HG03378 (cell line): ENCODE results near the gene SLC20A1.
"Not testable (repeated sequence)": the region's sequence is repeated elsewhere in the genome, so short reads cannot be mapped to it uniquely, and the experiment has no call there.

Experiments
- ATAC-seq: cut with Tn5 transposase; IDR thresholded peaks from one replicate; pipeline ENCODE4 v1.9.1; 2021; ENCODE audit warnings: mild to moderate bottlenecking, moderate library complexity; ENCODE audit not compliant: unreplicated experiment

SLC20A1 gene

GRCh38 chr2:112706947-112707346 lies 61.2 kb downstream of the SLC20A1 start:
- ATAC-seq = not testable (repeated sequence)

- ATAC-seq = no peak
These were observed 63.2 kb downstream of the SLC20A1 start for GRCh38 chr2:112708968-112709367.

- no peak for ATAC-seq
These were observed 64.0 kb downstream of the SLC20A1 start for GRCh38 chr2:112709703-112710102.

GRCh38 chr2:112710956-112711750 lies 65.4 kb downstream of the SLC20A1 start:
- no peak for ATAC-seq

GRCh38 chr2:112712465-112712864 lies 66.7 kb downstream of the SLC20A1 start:
- no peak for ATAC-seq

GRCh38 chr2:112712903-112713584 lies 67.3 kb downstream of the SLC20A1 start:
- no peak for ATAC-seq
